Liver (tissue), 9 donors: ENCODE measurements around the gene PPFIBP1. TPM values are rescaled to one million over a fixed set of nuclear protein-coding genes. Genes with fewer than 3 reads are reported as not detected.

ENCODE experiments used
- DNase-seq: peaks from one replicate; pipeline ENCODE4 v3.0.0-alpha.2; 2017; ENCODE audit warnings: low spot score
- H3K27ac ChIP-seq, 2 donors: one replicate each; pipeline ENCODE4 v1.7.0; 2013; ENCODE audit warnings: inconsistent platforms in 2 of 2, low read length in 2 of 2, control low read depth in 1 of 2, low read depth in 1 of 2, mild to moderate bottlenecking in 1 of 2
- H3K27me3 ChIP-seq, 4 donors: one replicate each; pipeline versions ENCODE4 v1.6.1 to v1.7.0; 2013; ENCODE audit warnings: low read length in 3 of 4, inconsistent platforms in 1 of 4, mild to moderate bottlenecking in 1 of 4, moderate library complexity in 1 of 4; ENCODE audit not compliant: control insufficient read depth in 4 of 4, insufficient read depth in 4 of 4
- H3K36me3 ChIP-seq, 4 donors: one replicate each; pipeline versions ENCODE4 v1.6.1 to v1.7.0; 2013; ENCODE audit warnings: low read length in 3 of 4, mild to moderate bottlenecking in 3 of 4, low read depth in 1 of 4, moderate library complexity in 1 of 4; ENCODE audit not compliant: control insufficient read depth in 4 of 4, insufficient read depth in 3 of 4
- H3K4me1 ChIP-seq, 4 donors: one replicate each; pipeline versions ENCODE4 v1.6.1 to v1.7.0; 2013; ENCODE audit warnings: low read length in 3 of 4, mild to moderate bottlenecking in 3 of 4, moderate library complexity in 1 of 4; ENCODE audit not compliant: control insufficient read depth in 4 of 4, insufficient read depth in 4 of 4
- H3K4me3 ChIP-seq, 3 donors: one replicate each; pipeline versions ENCODE4 v1.6.1 to v1.7.0; 2013; ENCODE audit warnings: low read length in 3 of 3, control low read depth in 1 of 3, low read depth in 1 of 3, mild to moderate bottlenecking in 1 of 3
- H3K9ac ChIP-seq, 2 donors: one replicate each; pipeline ENCODE4 v1.7.0; 2013; ENCODE audit warnings: low read length in 2 of 2, mild to moderate bottlenecking in 2 of 2, moderate library complexity in 2 of 2, control low read depth in 1 of 2, low read depth in 1 of 2
- H3K9me3 ChIP-seq, 4 donors: one replicate each; pipeline versions ENCODE4 v1.6.1 to v1.7.0; 2013; ENCODE audit warnings: low read length in 3 of 4; ENCODE audit not compliant: control insufficient read depth in 4 of 4
- CTCF ChIP-seq: fragments of 150-350 bp; IDR thresholded peaks from 2 replicates; pipeline ENCODE4 v1.5.1; 2017; ENCODE audit warnings: improper control_type of control experiment, low read depth, low read length; ENCODE audit not compliant: missing input control
- EGR1 ChIP-seq, 2 donors: IDR thresholded peaks; 2 replicates each; pipeline ENCODE4 v1.6.1; 2016 to 2018; ENCODE audit warnings: antibody characterized with exemption in 2 of 2, low read depth in 2 of 2
- FOXA1 ChIP-seq: IDR thresholded peaks from 2 replicates; pipeline ENCODE4 v1.6.1; 2016; ENCODE audit warnings: antibody characterized with exemption
- FOXA2 ChIP-seq: IDR thresholded peaks from 2 replicates; pipeline ENCODE4 v1.6.1; 2016; ENCODE audit warnings: antibody characterized with exemption
- GABPA ChIP-seq, 2 donors: IDR thresholded peaks in 1 of 2; conservative IDR thresholded peaks in 1 of 2; 2 replicates each; pipeline ENCODE4 v1.6.1; 2016; ENCODE audit warnings: antibody characterized with exemption in 2 of 2, mild to moderate bottlenecking in 1 of 2, moderate library complexity in 1 of 2
- HNF4A ChIP-seq, 2 donors: conservative IDR thresholded peaks; 2 replicates each; pipeline ENCODE4 v1.6.1; 2016; ENCODE audit warnings: antibody characterized with exemption in 2 of 2, mild to moderate bottlenecking in 2 of 2
- HNF4G ChIP-seq: IDR thresholded peaks from 2 replicates; pipeline ENCODE4 v1.6.1; 2016; ENCODE audit warnings: antibody characterized with exemption
- NR2F2 ChIP-seq: IDR thresholded peaks from 2 replicates; pipeline ENCODE4 v1.6.1; 2016; ENCODE audit warnings: antibody characterized with exemption
- RAD21 ChIP-seq, 2 donors: IDR thresholded peaks; 2 replicates each; pipeline ENCODE4 v1.6.1; 2016; ENCODE audit warnings: antibody characterized with exemption in 2 of 2, mild to moderate bottlenecking in 2 of 2
- REST ChIP-seq: IDR thresholded peaks from 2 replicates; pipeline ENCODE4 v1.6.1; 2016; ENCODE audit warnings: antibody characterized with exemption, mild to moderate bottlenecking
- RXRA ChIP-seq, 2 donors: IDR thresholded peaks; 2 replicates each; pipeline ENCODE4 v1.6.1; 2017 to 2018; ENCODE audit warnings: antibody characterized with exemption in 2 of 2, mild to moderate bottlenecking in 1 of 2
- SP1 ChIP-seq: IDR thresholded peaks from 2 replicates; pipeline ENCODE4 v1.6.1; 2018; ENCODE audit warnings: antibody characterized with exemption, mild to moderate bottlenecking
- YY1 ChIP-seq: IDR thresholded peaks from 2 replicates; pipeline ENCODE4 v1.6.1; 2016; ENCODE audit warnings: antibody characterized with exemption, mild to moderate bottlenecking
- WGBS: extraction: QIAGEN DNeasy Blood & Tissue Kit; methylation state at CpG from one replicate; pipeline ENCODE4 v1.1.7; 2013; 5-methylcytosine and 5-hydroxymethylcytosine counted together
- polyA plus RNA-seq, 2 donors: library from polyadenylated mRNA; stranded (reverse) in 1 of 2; unstranded in 1 of 2; fragments of 200-250 nt in 1 of 2; fragments of >200 nt in 1 of 2; fragmentation: Nextera tagmentation in 1 of 2; extraction: Ambion mirVana in 1 of 2; gene quantifications; one replicate each; pipeline versions ENCODE4 v1.2.1 to v1.2.3, GENCODE V29; 2013 to 2015
- total RNA-seq, 2 donors: library from RNA; depleted of rRNA; stranded (reverse); fragments of >200 nt; gene quantifications; one replicate each; pipeline ENCODE4 v1.2.3, GENCODE V29; 2014
- TF ChIP-seq, protein P1 (sequence below): IDR thresholded peaks from 2 replicates; pipeline ENCODE4 v1.6.1; 2016; ENCODE audit warnings: antibody characterized with exemption
- TF ChIP-seq, protein P2 (sequence below): IDR thresholded peaks from 2 replicates; pipeline ENCODE4 v1.6.1; 2016; ENCODE audit warnings: antibody characterized with exemption
- TF ChIP-seq, protein P3 (sequence below): IDR thresholded peaks from 2 replicates; pipeline ENCODE4 v1.6.1; 2016; ENCODE audit warnings: antibody characterized with exemption
- donor health status: healthy.
- donor health status: healthy.
- donor health status: healthy.
- donor health status: healthy.
- donor health status: healthy.

Gene PPFIBP1
- total and polyA plus RNA-seq, 4 donors, result 10.5 to 65.8 (median 17.4) TPM

DNA sequence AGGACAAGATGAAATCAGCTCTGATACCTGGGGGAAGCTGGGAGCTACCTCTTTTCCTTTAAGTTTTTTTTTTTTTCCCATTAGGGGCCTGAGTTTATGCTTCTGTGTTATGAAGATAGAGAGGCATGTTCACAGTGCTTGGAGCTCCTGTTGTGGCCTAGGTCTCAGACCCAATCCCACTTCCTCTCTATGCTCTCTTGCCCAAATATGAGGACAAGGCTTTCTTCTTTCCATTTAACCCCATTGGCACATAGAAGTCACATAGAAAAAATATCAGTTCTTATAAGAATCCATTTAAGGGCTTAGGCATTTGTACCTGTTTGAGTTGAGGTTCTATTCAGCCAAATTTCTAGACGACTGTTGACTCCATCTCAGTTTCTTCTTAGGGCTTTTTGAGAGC, 199.2 kb downstream of the PPFIBP1 start:
- no peak for DNase-seq
- Histone ChIP-seq H3K4me1 (no peaks in the 10 kb centered on the region), H3K36me3 (peaks cover 7 to 38% (median 24%) of the 10 kb centered on the region in 4 donors), H3K4me3 (no peak overlapping the region), H3K9me3 (no peaks in the 10 kb centered on the region), H3K27ac (no peak overlapping the region), H3K9ac (no peak overlapping the region), H3K27me3 (no peaks in the 10 kb centered on the region)
- no peak for TF ChIP-seq HNF4G
- TF ChIP-seq EGR1 (IDR thresholded peaks at IDR 0.05; ENCODE audit: low read depth in 2 of 2), result no peak
- TF ChIP-seq RXRA (IDR thresholded peaks at IDR 0.05), result no peak
- TF ChIP-seq, protein P1, sequence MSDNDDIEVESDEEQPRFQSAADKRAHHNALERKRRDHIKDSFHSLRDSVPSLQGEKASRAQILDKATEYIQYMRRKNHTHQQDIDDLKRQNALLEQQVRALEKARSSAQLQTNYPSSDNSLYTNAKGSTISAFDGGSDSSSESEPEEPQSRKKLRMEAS, result no peak
- 85% methylated on average over 1 of the region's 1 CpG for WGBS

DNA sequence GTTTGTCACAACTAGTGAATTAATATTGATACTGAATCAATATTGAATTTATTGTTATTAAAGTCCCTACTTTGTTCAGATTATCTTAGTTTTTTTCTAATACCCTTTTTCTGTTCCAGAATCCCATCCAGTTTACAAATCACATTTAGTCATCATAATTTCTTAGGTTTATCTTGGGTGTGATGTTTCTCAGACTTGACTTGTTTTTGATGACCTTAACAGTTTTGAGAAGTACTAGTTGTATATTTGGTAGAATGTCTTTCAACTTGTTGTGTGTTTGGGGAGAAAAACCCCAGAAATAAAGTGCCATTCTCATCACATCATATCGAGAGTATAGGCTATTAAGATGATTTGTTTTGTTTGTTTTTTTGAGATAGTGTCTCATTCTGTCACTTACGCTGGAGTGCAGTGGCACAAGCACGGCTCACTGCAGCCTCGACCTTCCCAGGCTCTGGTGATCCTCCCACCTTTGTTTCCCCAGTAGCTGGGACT, 206.1 kb downstream of the PPFIBP1 start:
- no peak overlapping the region for H3K4me3 ChIP-seq
- no peak overlapping the region for H3K27ac ChIP-seq
- no peak overlapping the region for H3K9ac ChIP-seq
- H3K27me3 ChIP-seq, result no peaks in the 10 kb centered on the region
- WGBS, result 91% methylated on average over 4 of the region's 4 CpGs
- no peaks in the 10 kb centered on the region for H3K9me3 ChIP-seq
- peaks cover 6 to 13% (median 9%) of the 10 kb centered on the region in 4 donors for H3K36me3 ChIP-seq
- H3K4me1 ChIP-seq, result peaks cover 0 to 4% (median 0%) of the 10 kb centered on the region in 4 donors
- TF ChIP-seq, protein P2, sequence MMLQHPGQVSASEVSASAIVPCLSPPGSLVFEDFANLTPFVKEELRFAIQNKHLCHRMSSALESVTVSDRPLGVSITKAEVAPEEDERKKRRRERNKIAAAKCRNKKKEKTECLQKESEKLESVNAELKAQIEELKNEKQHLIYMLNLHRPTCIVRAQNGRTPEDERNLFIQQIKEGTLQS, result no peak
- TF ChIP-seq, protein P3, sequence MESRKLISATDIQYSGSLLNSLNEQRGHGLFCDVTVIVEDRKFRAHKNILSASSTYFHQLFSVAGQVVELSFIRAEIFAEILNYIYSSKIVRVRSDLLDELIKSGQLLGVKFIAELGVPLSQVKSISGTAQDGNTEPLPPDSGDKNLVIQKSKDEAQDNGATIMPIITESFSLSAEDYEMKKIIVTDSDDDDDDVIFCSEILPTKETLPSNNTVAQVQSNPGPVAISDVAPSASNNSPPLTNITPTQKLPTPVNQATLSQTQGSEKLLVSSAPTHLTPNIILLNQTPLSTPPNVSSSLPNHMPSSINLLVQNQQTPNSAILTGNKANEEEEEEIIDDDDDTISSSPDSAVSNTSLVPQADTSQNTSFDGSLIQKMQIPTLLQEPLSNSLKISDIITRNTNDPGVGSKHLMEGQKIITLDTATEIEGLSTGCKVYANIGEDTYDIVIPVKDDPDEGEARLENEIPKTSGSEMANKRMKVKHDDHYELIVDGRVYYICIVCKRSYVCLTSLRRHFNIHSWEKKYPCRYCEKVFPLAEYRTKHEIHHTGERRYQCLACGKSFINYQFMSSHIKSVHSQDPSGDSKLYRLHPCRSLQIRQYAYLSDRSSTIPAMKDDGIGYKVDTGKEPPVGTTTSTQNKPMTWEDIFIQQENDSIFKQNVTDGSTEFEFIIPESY, result no peak
- TF ChIP-seq RAD21 (IDR thresholded peaks at IDR 0.05) (no peak), EGR1 (IDR thresholded peaks at IDR 0.05; ENCODE audit: low read depth in 2 of 2) (no peak), FOXA2 (no peak), YY1 (no peak), SP1 (no peak), RXRA (IDR thresholded peaks at IDR 0.05) (no peak), GABPA (IDR thresholded peaks at IDR 0.05 in 1 of 2, conservative IDR thresholded peaks at IDR 0.05 in 1 of 2) (no peak), REST (no peak), CTCF (no peak), HNF4G (no peak), FOXA1 (no peak), HNF4A (conservative IDR thresholded peaks at IDR 0.05) (no peak), NR2F2 (no peak)
- TF ChIP-seq, protein P1, result no peak
- no peak for DNase-seq
